ENCODE data around the gene SIRT4.

- TF ChIP-seq GATA2 (IDR thresholded peaks at IDR 0.05; ENCODE audit: low read depth, low read length) (no peak), GATA3 (IDR thresholded peaks at IDR 0.05; ENCODE audit: low read depth, low read length) (no peak)
Observed at GRCh38 chr12:120343039-120343537, 41.0 kb downstream of the SIRT4 start.
